Activated CD4-positive, alpha-beta memory T cell treated with anti-CD3 and anti-CD28 coated beads for 36 hours (primary cell): ENCODE results near the gene NKX1-2. TPM values are rescaled to one million over a fixed set of nuclear protein-coding genes. Genes with fewer than 3 reads are reported as not detected.

ENCODE experiments used
- CTCF ChIA-PET: fragments of 350-600 bp; sonication (Branson Sonifier 250); formaldehyde crosslinking; loops from one replicate; lab custom pipeline; 2021; ENCODE audit warnings: antibody characterized with exemption, inconsistent platforms; lab: Charles Lee
- POLR2A ChIA-PET: fragments of 350-600 bp; sonication (Branson Sonifier 250); formaldehyde crosslinking; loops from one replicate; lab custom pipeline; 2021; ENCODE audit warnings: antibody characterized with exemption; lab: Charles Lee
- DNase-seq: peaks from one replicate; pipeline ENCODE4 v3.0.0-alpha.2; 2020
- H3K27ac Mint-ChIP-seq: one replicate; pipeline ENCODE4 v1.8.0; 2021; ENCODE audit warnings: mixed read lengths
- H3K27me3 Mint-ChIP-seq: one replicate; pipeline ENCODE4 v1.8.0; 2021; ENCODE audit warnings: mixed read lengths
- H3K36me3 Mint-ChIP-seq: one replicate; pipeline ENCODE4 v1.8.0; 2021; ENCODE audit warnings: mixed read lengths
- H3K4me1 Mint-ChIP-seq: one replicate; pipeline ENCODE4 v1.8.0; 2021; ENCODE audit warnings: low read depth, mixed read lengths
- H3K4me3 Mint-ChIP-seq: one replicate; pipeline ENCODE4 v1.8.0; 2021; ENCODE audit warnings: mild to moderate bottlenecking, mixed read lengths
- H3K9me3 Mint-ChIP-seq: one replicate; pipeline ENCODE4 v1.8.0; 2021; ENCODE audit warnings: mixed read lengths
- intact Hi-C: fragments of 100-400 bp; cut with micrococcal nuclease; formaldehyde crosslinking; loops from one replicate; pipeline ENCODE4 v1.15.1; 2023
- total RNA-seq, 2 experiments: library from RNA; stranded (reverse); gene quantifications; one replicate each; pipeline ENCODE4 v1.2.3, GENCODE V29; 2021

Gene NKX1-2
- total RNA-seq, 2 experiments from 2014 or later: not detected

- Mint-ChIP-seq H3K27me3 (no peaks in the 10 kb centered on the region), H3K4me1 (peaks cover 8% of the 10 kb centered on the region), H3K36me3 (peaks cover 20% of the 10 kb centered on the region), H3K27ac (no peak overlapping the region), H3K4me3 (no peak overlapping the region), H3K9me3 (no peaks in the 10 kb centered on the region)
- intact Hi-C loops: no loop called here
- CTCF ChIA-PET: interaction anchor here (1.0 to 1.1 kb wide), 2 partner anchors 13 to 407 kb away, joined by 3 to 6 read pairs; no protein-coding TSS in a partner anchor
- no peak for DNase-seq
- POLR2A ChIA-PET: no interaction called here
Observed at GRCh38 chr10:124401633-124402032, 48.2 kb downstream of the NKX1-2 start.

Other genes starting within 250 kb of the NKX1-2 start
- 10 to 100 TPM; 34.6 to 38.1 TPM for gene OAT, start 31.1 kb downstream of the NKX1-2 start, total RNA-seq
- gene LHPP, start 11.8 kb upstream of the NKX1-2 start, total RNA-seq: 10 to 100 TPM; 10.1 to 12.3 TPM